Measurements from ENCODE around the gene NCF4. TPM values are rescaled to one million over a fixed set of nuclear protein-coding genes. Genes with fewer than 3 reads are reported as not detected.

NCF4 gene
- total and polyA plus RNA-seq, 2 of the 4 experiments (the other 2 are of a cell fraction): not detected

DNA sequence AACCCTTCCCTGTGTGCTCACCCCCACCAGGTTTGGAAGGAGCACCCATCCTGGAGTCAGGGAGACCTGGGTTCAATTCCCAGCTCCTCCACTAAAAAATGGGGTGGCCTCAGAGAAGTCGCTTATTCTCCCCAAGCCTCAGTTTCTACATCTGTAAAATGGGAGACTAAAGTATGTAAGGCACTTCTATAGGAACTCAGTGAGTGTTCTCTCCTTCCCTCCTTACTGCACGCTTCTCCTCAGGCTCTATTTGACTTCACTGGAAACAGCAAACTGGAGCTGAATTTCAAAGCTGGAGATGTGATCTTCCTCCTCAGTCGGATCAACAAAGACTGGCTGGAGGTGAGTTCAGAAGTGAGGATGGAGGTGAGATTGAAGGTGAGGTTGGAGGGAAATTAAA, 11.3 kb downstream of the NCF4 start:
- Histone ChIP-seq H3K9me1 (ENCODE audit: insufficient read depth, low read length) (no peaks in the 10 kb centered on the region), H2BK5ac (ENCODE audit: low read depth, low read length, poor library complexity, severe bottlenecking) (no peak overlapping the region), H3K56ac (ENCODE audit: extremely low read depth, insufficient read depth, low read length) (no peak overlapping the region), H3K27ac (ENCODE audit: insufficient read depth, low read length) (no peak overlapping the region), H3K4me3 (ENCODE audit: insufficient read depth, low read depth, low read length) (no peak overlapping the region), H3K14ac (replicated peaks; ENCODE audit: low read depth, low read length) (no peak overlapping the region), H3K23ac (ENCODE audit: low read depth, low read length) (no peak overlapping the region), H3K79me1 (ENCODE audit: low read depth in 1 of 2, low read length in 2 of 2) (no peaks in the 10 kb centered on the region), H3K9ac (ENCODE audit: low read depth, low read length) (no peak overlapping the region), H4K91ac (ENCODE audit: insufficient read depth, low read depth, low read length) (no peak overlapping the region), H2AFZ (replicated peaks; ENCODE audit: low read length, poor library complexity) (no peak overlapping the region), H3K9me3 (ENCODE audit: control insufficient read depth, insufficient read depth, low read length) (no peaks in the 10 kb centered on the region), H3K27me3 (ENCODE audit: control insufficient read depth, insufficient read depth, low read length) (peaks cover 18% of the 10 kb centered on the region), H4K20me1 (ENCODE audit: insufficient read depth, low read length) (no peaks in the 10 kb centered on the region; the same call in 1 of the 2 replicates), H2AK9ac (replicated peaks; ENCODE audit: low read depth, low read length, poor library complexity) (no peak overlapping the region), H3K4me2 (ENCODE audit: low read depth, low read length) (no peak overlapping the region), H4K5ac (ENCODE audit: low read depth, low read length) (no peak overlapping the region), H2BK20ac (ENCODE audit: low read depth, low read length) (no peak overlapping the region), H2BK120ac (ENCODE audit: low read depth, low read length) (no peak overlapping the region), H3K4ac (ENCODE audit: low read depth, low read length) (no peak overlapping the region), H3K36me3 (ENCODE audit: control insufficient read depth, insufficient read depth, low read length) (no peaks in the 10 kb centered on the region), H3K4me1 (ENCODE audit: control insufficient read depth, insufficient read depth, low read length) (no peaks in the 10 kb centered on the region), H4K8ac (ENCODE audit: low read depth in 2 of 2, low read length in 2 of 2) (no peak overlapping the region), H2BK15ac (ENCODE audit: low read depth, low read length) (no peak overlapping the region), H3K18ac (ENCODE audit: low read depth, low read length) (no peak overlapping the region), H2AK5ac (ENCODE audit: low read depth, low read length) (no peak overlapping the region)
- DNase-seq (no peak), ATAC-seq (ENCODE audit: low read depth) (no peak)
- POLR2A ChIA-PET (ENCODE audit: unreplicated experiment): no interaction called here
- WGBS, 2 experiments (ENCODE audit: extremely low coverage in 2 of 2, insufficient read length in 1 of 2): 83% methylated on average over 1 of the region's 3 CpGs; no CpG with 5 or more reads in 1 of the 2 experiments
- TF ChIP-seq BHLHE40 (IDR thresholded peaks at IDR 0.05; ENCODE audit: low read depth, low read length) (no peak), CEBPB (IDR thresholded peaks at IDR 0.05; ENCODE audit: low read depth, low read length) (no peak), FOS (IDR thresholded peaks at IDR 0.05; ENCODE audit: low read depth, low read length) (no peak), MXI1 (IDR thresholded peaks at IDR 0.05; ENCODE audit: borderline replicate concordance, low read depth, low read length) (no peak)
- intact Hi-C loops (cut with micrococcal nuclease) (no loop called here), in situ Hi-C loops (cut with MboI; ENCODE audit: low sequenced_read_pairs) (no loop called here), dilution Hi-C loops (cut with HindIII; ENCODE audit: low sequenced_read_pairs, unreplicated experiment) (no loop called here)
- BruUV-seq (replicated peaks): no TSS peak
- CTCF ChIA-PET: interaction anchor here (1.6 kb wide), 1 partner anchor 16 kb away, joined by 5 read pairs; no protein-coding TSS in a partner anchor

Measured in IMR-90 (cell line).